ENCODE data around the gene SMYD3. TPM values are rescaled to one million over a fixed set of nuclear protein-coding genes. Genes with fewer than 3 reads are reported as not detected.

The SMYD3 gene
- total and polyA plus RNA-seq, 11 donors: 6.3 to 12.1 (median 9.5) TPM

- Histone ChIP-seq H3K36me3 (no peaks in the 10 kb centered on the region), H3K27me3 (no peaks in the 10 kb centered on the region), H3K9me3 (no peaks in the 10 kb centered on the region), H3K27ac (no peak overlapping the region), H3K4me3 (no peak overlapping the region), H3K4me1 (no peaks in the 10 kb centered on the region)
- WGBS, 4 donors: 72 to 83% (median 74%) methylated on average over 5 of the region's 5 CpGs
- intact Hi-C loops (cut with DNase I): no loop called here
- TF ChIP-seq CTCF (IDR thresholded peaks at IDR 0.05) (no peak), POLR2A (IDR thresholded peaks at IDR 0.05) (no peak)
- DNase-seq (no peak), ATAC-seq (no peak)
Observed at GRCh38 chr1:246267896-246268295, 239.2 kb downstream of the SMYD3 start.

- no peaks in the 10 kb centered on the region for H3K9me3 ChIP-seq
- no peaks in the 10 kb centered on the region for H3K27me3 ChIP-seq
- 73 to 82% (median 77%) methylated on average over 3 of the region's 3 CpGs for WGBS, 4 donors
- no peak overlapping the region for H3K4me3 ChIP-seq
- H3K4me1 ChIP-seq: no peaks in the 10 kb centered on the region
- TF ChIP-seq POLR2A (IDR thresholded peaks at IDR 0.05) (no peak), CTCF (IDR thresholded peaks at IDR 0.05) (no peak)
- no peaks in the 10 kb centered on the region for H3K36me3 ChIP-seq
- ATAC-seq (no peak), DNase-seq (no peak)
- intact Hi-C loops (cut with DNase I): no loop called here
- H3K27ac ChIP-seq: no peak overlapping the region
Observed at GRCh38 chr1:246267426-246267825, 239.7 kb downstream of the SMYD3 start.

- Histone ChIP-seq H3K4me1 (no peaks in the 10 kb centered on the region), H3K27ac (no peak overlapping the region), H3K9me3 (no peaks in the 10 kb centered on the region), H3K36me3 (no peaks in the 10 kb centered on the region), H3K4me3 (no peak overlapping the region), H3K27me3 (no peaks in the 10 kb centered on the region)
- DNase-seq (no peak), ATAC-seq (no peak)
- intact Hi-C loops (cut with DNase I): no loop called here
- TF ChIP-seq CTCF (IDR thresholded peaks at IDR 0.05): no peak
- TF ChIP-seq POLR2A (IDR thresholded peaks at IDR 0.05): no peak
- WGBS, 4 donors: 75 to 95% (median 92%) methylated on average over 2 of the region's 2 CpGs
Observed at GRCh38 chr1:246265481-246265880, 241.6 kb downstream of the SMYD3 start.

- TF ChIP-seq CTCF (IDR thresholded peaks at IDR 0.05): no peak
- TF ChIP-seq POLR2A (IDR thresholded peaks at IDR 0.05): no peak
- Histone ChIP-seq H3K27me3 (no peaks in the 10 kb centered on the region), H3K27ac (no peak overlapping the region), H3K36me3 (no peaks in the 10 kb centered on the region), H3K4me1 (no peaks in the 10 kb centered on the region), H3K9me3 (peaks cover 0 to 22% (median 3%) of the 10 kb centered on the region in 12 donors), H3K4me3 (no peak overlapping the region)
- intact Hi-C loops (cut with DNase I): no loop called here
- ATAC-seq: no peak
- no peak for DNase-seq
- WGBS, 4 donors: 79 to 95% (median 88%) methylated on average over 6 of the region's 6 CpGs
Observed at GRCh38 chr1:246262281-246262680, 244.8 kb downstream of the SMYD3 start.

Data from heart left ventricle (tissue), 16 donors.